T follicular helper cell (primary cell): ENCODE data around the gene MCEE.
"Not testable (repeated sequence)": the region's sequence is repeated elsewhere in the genome, so short reads cannot be mapped to it uniquely, and the experiment has no call there.

ENCODE experiments used
- DNase-seq: peaks from one replicate; pipeline ENCODE4 v3.0.0-alpha.2; 2020; ENCODE audit warnings: low read depth
- total RNA-seq, 2 experiments: gene quantifications; one replicate each; lab custom pipeline; 2026; lab: John Stamatoyannopoulos, UW

Gene MCEE
- 4.7 to 9.9 reads per million in 2 experiments for total RNA-seq

GRCh38 chr2:71130152-71130904 lies at the start of gene MCEE, which contains the start of gene MPHOSPH10:
TSS of gene MCEE (minus strand) at chr2:71130229. CDS start at chr2:71130219, 10 bp downstream.
TSS of gene MPHOSPH10 (plus strand) at chr2:71130634. CDS start at chr2:71130666, 32 bp downstream.
- peak; percentile 85 for DNase-seq

- not testable (repeated sequence) for DNase-seq
Observed at GRCh38 chr2:71178836-71179235, 48.8 kb upstream of the MCEE start.

- DNase-seq = no peak
Observed at GRCh38 chr2:71174207-71174606, 44.2 kb upstream of the MCEE start.

GRCh38 chr2:71173096-71173495 lies 43.1 kb upstream of the MCEE start:
- DNase-seq = no peak

GRCh38 chr2:71166812-71167211 lies 36.8 kb upstream of the MCEE start:
- no peak for DNase-seq

- peak; percentile 40 for DNase-seq
Observed at GRCh38 chr2:71157124-71157793, 27.2 kb upstream of the MCEE start.

GRCh38 chr2:71156573-71156972 lies 26.5 kb upstream of the MCEE start:
- no peak for DNase-seq

GRCh38 chr2:71155846-71156245 lies 25.8 kb upstream of the MCEE start:
- no peak for DNase-seq

- no peak for DNase-seq
Observed at GRCh38 chr2:71154798-71155197, 24.8 kb upstream of the MCEE start.

- DNase-seq = no peak
Observed at GRCh38 chr2:71154279-71154678, 24.2 kb upstream of the MCEE start.

GRCh38 chr2:71153585-71154224 lies 23.7 kb upstream of the MCEE start:
- DNase-seq = no peak

- DNase-seq = no peak
Observed at GRCh38 chr2:71151620-71152019, 21.6 kb upstream of the MCEE start.

GRCh38 chr2:71150082-71150816 lies 20.2 kb upstream of the MCEE start:
- no peak for DNase-seq

GRCh38 chr2:71148506-71149063 lies 18.6 kb upstream of the MCEE start:
- DNase-seq = no peak

GRCh38 chr2:71143782-71144181 lies 13.8 kb upstream of the MCEE start:
- DNase-seq = no peak

GRCh38 chr2:71136174-71136573 lies 6.1 kb upstream of the MCEE start:
- DNase-seq = no peak

GRCh38 chr2:71133603-71134002 lies 3.6 kb upstream of the MCEE start:
- DNase-seq = no peak

- not testable (repeated sequence) for DNase-seq
Observed at GRCh38 chr2:71131387-71132166, 1.5 kb upstream of the MCEE start.

- no peak for DNase-seq
Observed at GRCh38 chr2:71130905-71131244, 846 bp upstream of the MCEE start.

- no peak for DNase-seq
Observed at GRCh38 chr2:71129902-71130151, 202 bp downstream of the MCEE start.

GRCh38 chr2:71129114-71129901 lies 721 bp downstream of the MCEE start:
- no peak for DNase-seq
